Spleen (tissue), 13 donors: ENCODE data around the gene NEFH. TPM values are rescaled to one million over a fixed set of nuclear protein-coding genes. Genes with fewer than 3 reads are reported as not detected.
A peak's percentile ranks its signal among the peaks of the same experiment; 100 is the strongest.

Experiments
- DNase-seq: peaks from one replicate; pipeline ENCODE4 v3.0.0-alpha.2; 2020
- H3K27ac ChIP-seq, 8 donors: fragments of 200-600 bp; sonication (generic) in 7 of 8; 1 replicate in 4 of 8; 2 replicates in 4 of 8; pipeline versions ENCODE4 v1.5.0 to v1.8.0; 2016 to 2021; ENCODE audit warnings: inconsistent platforms in 4 of 8, mild to moderate bottlenecking in 4 of 8, moderate library complexity in 1 of 8
- H3K27me3 ChIP-seq, 7 donors: fragments of 200-600 bp; sonication (generic) in 6 of 7; replicated peaks in 1 of 7; 1 replicate in 4 of 7; 2 replicates in 3 of 7; pipeline versions ENCODE4 v1.5.0 to v1.8.0; 2016 to 2021; ENCODE audit warnings: inconsistent platforms in 3 of 7, mild to moderate bottlenecking in 1 of 7
- H3K36me3 ChIP-seq, 6 donors: fragments of 200-600 bp; sonication (generic) in 5 of 6; 1 replicate in 4 of 6; 2 replicates in 2 of 6; pipeline versions ENCODE4 v1.5.0 to v1.8.0; 2016 to 2021; ENCODE audit warnings: inconsistent platforms in 2 of 6
- H3K4me1 ChIP-seq, 6 donors: fragments of 200-600 bp; sonication (generic) in 5 of 6; 1 replicate in 3 of 6; 2 replicates in 3 of 6; pipeline versions ENCODE4 v1.5.0 to v1.8.0; 2016 to 2021; ENCODE audit warnings: inconsistent platforms in 3 of 6
- H3K4me3 ChIP-seq, 8 donors: fragments of 200-600 bp; sonication (generic) in 7 of 8; 1 replicate in 4 of 8; 2 replicates in 4 of 8; pipeline versions ENCODE4 v1.5.0 to v1.8.0; 2016 to 2021; ENCODE audit warnings: inconsistent platforms in 4 of 8, mild to moderate bottlenecking in 4 of 8, moderate library complexity in 2 of 8
- H3K9me3 ChIP-seq, 8 donors: fragments of 200-600 bp; sonication (generic) in 7 of 8; 1 replicate in 4 of 8; 2 replicates in 4 of 8; pipeline versions ENCODE4 v1.5.0 to v1.8.0; 2016 to 2021; ENCODE audit warnings: inconsistent platforms in 4 of 8
- POLR2A ChIP-seq, 3 donors: fragments of 450-650 bp; IDR thresholded peaks; one replicate each; pipeline ENCODE4 v1.5.1; 2017; ENCODE audit warnings: antibody characterized with exemption in 3 of 3, mild to moderate bottlenecking in 1 of 3
- POLR2AphosphoS5 ChIP-seq, 3 donors: sonication (generic); formaldehyde crosslinking; IDR thresholded peaks; one replicate each; pipeline ENCODE4 v1.5.1; 2017; ENCODE audit warnings: antibody characterized with exemption in 3 of 3
- WGBS, 5 donors: extraction: QIAGEN DNeasy Blood & Tissue Kit in 3 of 5; methylation state at CpG; one replicate each; pipeline versions ENCODE4 v1.1.5 to v1.1.7; 2013 to 2018; 5-methylcytosine and 5-hydroxymethylcytosine counted together
- intact Hi-C: fragments of 100-400 bp; cut with DNase I; formaldehyde crosslinking; loops from one replicate; pipeline ENCODE4 v1.15.0; 2023; ENCODE audit warnings: low total_unique reads
- long read RNA-seq, 2 donors: transcript quantifications; one replicate each; lab custom pipeline, GENCODE V29; 2026
- polyA plus RNA-seq, 3 donors: library from polyadenylated mRNA; stranded (reverse); fragments of 200-250 nt; gene quantifications; one replicate each; pipeline ENCODE4 v1.2.1, GENCODE V29; 2013
- total RNA-seq, 7 donors: library from RNA; depleted of rRNA in 3 of 7; stranded (reverse); fragments of >200 nt in 3 of 7; fragmentation: NEBNext Ultra II Directional in 4 of 7; extraction: Animal tissue kit (Norgen Biotek cat#: 25700) in 4 of 7; gene quantifications; one replicate each; pipeline versions ENCODE4 v1.1.0 to v1.2.1, GENCODE V29; 2016 to 2021
- TF ChIP-seq, protein P1 (sequence below), 11 experiments: fragments of 200-600 bp in 7 of 11; fragments of 450-650 bp in 4 of 11; sonication (generic) in 4 of 11; IDR thresholded peaks in 8 of 11; conservative IDR thresholded peaks in 3 of 11; 1 replicate in 7 of 11; 2 replicates in 4 of 11; pipeline versions ENCODE4 v1.4.0 to v1.8.0; 2016 to 2021; ENCODE audit warnings: antibody characterized with exemption in 11 of 11, inconsistent platforms in 4 of 11, mild to moderate bottlenecking in 1 of 11
- donor health status: healthy with polysubstance abuse.
- donor health status: DM: no; HTN: no; CAD: no; lungs with moderate emphysema.
- donor health status: DM: no; HTN: no; CAD: no.
- donor health status: Bipolar disorder and iron deficiency.
- donor health status: healthy.
- donor health status: DM: no; HTN: no; CAD: no.
- donor health status: DM: yes; HTN: yes; CAD: no.

The NEFH gene, protein sequence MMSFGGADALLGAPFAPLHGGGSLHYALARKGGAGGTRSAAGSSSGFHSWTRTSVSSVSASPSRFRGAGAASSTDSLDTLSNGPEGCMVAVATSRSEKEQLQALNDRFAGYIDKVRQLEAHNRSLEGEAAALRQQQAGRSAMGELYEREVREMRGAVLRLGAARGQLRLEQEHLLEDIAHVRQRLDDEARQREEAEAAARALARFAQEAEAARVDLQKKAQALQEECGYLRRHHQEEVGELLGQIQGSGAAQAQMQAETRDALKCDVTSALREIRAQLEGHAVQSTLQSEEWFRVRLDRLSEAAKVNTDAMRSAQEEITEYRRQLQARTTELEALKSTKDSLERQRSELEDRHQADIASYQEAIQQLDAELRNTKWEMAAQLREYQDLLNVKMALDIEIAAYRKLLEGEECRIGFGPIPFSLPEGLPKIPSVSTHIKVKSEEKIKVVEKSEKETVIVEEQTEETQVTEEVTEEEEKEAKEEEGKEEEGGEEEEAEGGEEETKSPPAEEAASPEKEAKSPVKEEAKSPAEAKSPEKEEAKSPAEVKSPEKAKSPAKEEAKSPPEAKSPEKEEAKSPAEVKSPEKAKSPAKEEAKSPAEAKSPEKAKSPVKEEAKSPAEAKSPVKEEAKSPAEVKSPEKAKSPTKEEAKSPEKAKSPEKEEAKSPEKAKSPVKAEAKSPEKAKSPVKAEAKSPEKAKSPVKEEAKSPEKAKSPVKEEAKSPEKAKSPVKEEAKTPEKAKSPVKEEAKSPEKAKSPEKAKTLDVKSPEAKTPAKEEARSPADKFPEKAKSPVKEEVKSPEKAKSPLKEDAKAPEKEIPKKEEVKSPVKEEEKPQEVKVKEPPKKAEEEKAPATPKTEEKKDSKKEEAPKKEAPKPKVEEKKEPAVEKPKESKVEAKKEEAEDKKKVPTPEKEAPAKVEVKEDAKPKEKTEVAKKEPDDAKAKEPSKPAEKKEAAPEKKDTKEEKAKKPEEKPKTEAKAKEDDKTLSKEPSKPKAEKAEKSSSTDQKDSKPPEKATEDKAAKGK
- total RNA-seq (1 to 10 TPM in 6 of 7 donors, under 1 TPM in 1; 0.60 to 1.7 (median 1.4) TPM), polyA plus RNA-seq (1 to 10 TPM in 1 of 3 donors, under 1 TPM in 2; 0.50 to 1.2 (median 0.70) TPM)
- long read RNA-seq, donor 1, partial matches to known transcripts: 0 of 1 reads
- long read RNA-seq, donor 1, other reads (novel, unspliced or antisense): 0 of 1 reads
- long read RNA-seq, donor 2, partial matches to known transcripts: 0 of 1 reads
- long read RNA-seq, donor 2, other reads (novel, unspliced or antisense): 0 of 1 reads

DNA sequence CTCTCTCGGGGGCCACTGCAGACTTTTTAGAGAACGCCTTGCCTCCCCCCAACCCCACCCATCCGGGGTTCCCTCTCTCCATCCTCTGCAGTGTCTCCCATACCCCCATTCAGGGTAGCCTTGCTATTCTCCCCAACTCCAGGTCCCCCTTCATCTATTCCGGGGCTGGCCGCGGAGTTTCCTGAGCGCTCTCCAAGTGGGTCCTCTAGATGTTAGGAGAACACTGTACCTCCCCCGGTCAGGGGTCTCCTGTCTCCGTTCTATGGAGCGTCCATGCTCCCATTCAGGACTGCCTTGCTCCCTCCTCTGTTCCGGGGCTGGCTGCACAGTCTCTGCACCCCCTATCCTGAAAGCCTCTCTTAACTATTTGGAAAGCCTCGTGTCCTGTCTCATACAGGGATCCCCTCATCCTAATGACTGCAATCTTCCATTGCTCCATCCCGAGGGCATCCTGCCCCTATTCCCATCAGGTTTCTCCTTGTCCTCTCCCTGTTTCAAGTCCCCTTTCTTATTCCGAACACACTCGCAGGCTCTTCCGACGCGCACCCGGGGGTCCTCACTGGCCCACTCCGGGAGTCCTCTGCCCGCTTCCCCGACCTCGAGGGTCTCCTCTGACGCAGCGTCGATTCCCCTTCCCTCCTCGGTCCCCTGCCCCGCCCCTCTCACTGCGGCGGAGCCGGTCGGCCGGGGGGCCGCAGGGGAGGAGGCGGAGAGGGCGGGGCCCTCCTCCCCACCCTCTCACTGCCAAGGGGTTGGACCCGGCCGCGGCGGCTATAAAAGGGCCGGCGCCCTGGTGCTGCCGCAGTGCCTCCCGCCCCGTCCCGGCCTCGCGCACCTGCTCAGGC lies at the start of gene NEFH:
Gene NEFH (plus strand): TSS at position 802 of the 845 bp plus-strand sequence. CDS start 45 bp downstream, outside the sequence.
- H3K27me3 ChIP-seq: peaks cover 0 to 62% (median 40%) of the 10 kb centered on the region in 7 donors
- TF ChIP-seq, protein P1, sequence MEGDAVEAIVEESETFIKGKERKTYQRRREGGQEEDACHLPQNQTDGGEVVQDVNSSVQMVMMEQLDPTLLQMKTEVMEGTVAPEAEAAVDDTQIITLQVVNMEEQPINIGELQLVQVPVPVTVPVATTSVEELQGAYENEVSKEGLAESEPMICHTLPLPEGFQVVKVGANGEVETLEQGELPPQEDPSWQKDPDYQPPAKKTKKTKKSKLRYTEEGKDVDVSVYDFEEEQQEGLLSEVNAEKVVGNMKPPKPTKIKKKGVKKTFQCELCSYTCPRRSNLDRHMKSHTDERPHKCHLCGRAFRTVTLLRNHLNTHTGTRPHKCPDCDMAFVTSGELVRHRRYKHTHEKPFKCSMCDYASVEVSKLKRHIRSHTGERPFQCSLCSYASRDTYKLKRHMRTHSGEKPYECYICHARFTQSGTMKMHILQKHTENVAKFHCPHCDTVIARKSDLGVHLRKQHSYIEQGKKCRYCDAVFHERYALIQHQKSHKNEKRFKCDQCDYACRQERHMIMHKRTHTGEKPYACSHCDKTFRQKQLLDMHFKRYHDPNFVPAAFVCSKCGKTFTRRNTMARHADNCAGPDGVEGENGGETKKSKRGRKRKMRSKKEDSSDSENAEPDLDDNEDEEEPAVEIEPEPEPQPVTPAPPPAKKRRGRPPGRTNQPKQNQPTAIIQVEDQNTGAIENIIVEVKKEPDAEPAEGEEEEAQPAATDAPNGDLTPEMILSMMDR (IDR thresholded peaks at IDR 0.05 in 8 of 11, conservative IDR thresholded peaks at IDR 0.05 in 3 of 11): no peak
- TF ChIP-seq POLR2A (IDR thresholded peaks at IDR 0.05) (no peak), POLR2AphosphoS5 (IDR thresholded peaks at IDR 0.05) (no peak)
- H3K9me3 ChIP-seq: peaks cover 0 to 9% (median 0%) of the 10 kb centered on the region in 8 donors
- WGBS, 5 donors: 10 to 16% (median 12%) methylated on average over 28 to 48 of the region's 48 CpGs
- intact Hi-C loops: no loop called here
- no peak for DNase-seq
- peaks cover 2 to 59% (median 45%) of the 10 kb centered on the region in 6 donors for H3K4me1 ChIP-seq
- no peaks in the 10 kb centered on the region for H3K36me3 ChIP-seq
- H3K4me3 ChIP-seq: peak within 1 kb of the TSS in 7 of 8 donors; percentile 6 to 60 (median 33)
- H3K27ac ChIP-seq: no peak within 1 kb of the TSS

DNA sequence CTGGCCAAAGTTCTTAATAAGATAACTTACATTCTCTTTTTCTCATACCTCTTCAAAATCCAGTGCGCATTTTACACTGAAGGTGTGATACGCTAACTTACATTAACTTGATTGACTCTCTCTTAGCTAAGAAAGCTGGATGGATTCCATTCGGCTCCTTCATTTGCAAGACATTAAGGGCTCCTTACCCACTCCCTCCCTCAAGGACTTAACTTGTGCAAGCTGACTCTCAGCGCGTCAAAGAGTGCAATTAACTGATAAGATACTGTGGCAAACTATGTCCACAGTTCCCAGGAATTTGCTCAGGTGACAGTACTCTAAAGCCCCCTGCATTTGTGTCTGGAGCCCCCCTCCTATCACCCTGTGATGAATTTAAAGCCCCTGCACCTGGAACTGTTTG lies 48.0 kb upstream of the NEFH start:
- no peak for DNase-seq
- Histone ChIP-seq H3K9me3 (no peaks in the 10 kb centered on the region), H3K36me3 (no peaks in the 10 kb centered on the region), H3K4me3 (no peak overlapping the region), H3K4me1 (no peaks in the 10 kb centered on the region), H3K27me3 (peaks cover 0 to 8% (median 0%) of the 10 kb centered on the region in 7 donors), H3K27ac (no peak overlapping the region)
- intact Hi-C loops: no loop called here
- TF ChIP-seq POLR2AphosphoS5 (IDR thresholded peaks at IDR 0.05) (no peak), POLR2A (IDR thresholded peaks at IDR 0.05) (no peak)
- TF ChIP-seq, protein P1 (IDR thresholded peaks at IDR 0.05 in 8 of 11, conservative IDR thresholded peaks at IDR 0.05 in 3 of 11): no peak
- WGBS, 5 donors: 68 to 85% (median 78%) methylated on average over 5 of the region's 5 CpGs

DNA sequence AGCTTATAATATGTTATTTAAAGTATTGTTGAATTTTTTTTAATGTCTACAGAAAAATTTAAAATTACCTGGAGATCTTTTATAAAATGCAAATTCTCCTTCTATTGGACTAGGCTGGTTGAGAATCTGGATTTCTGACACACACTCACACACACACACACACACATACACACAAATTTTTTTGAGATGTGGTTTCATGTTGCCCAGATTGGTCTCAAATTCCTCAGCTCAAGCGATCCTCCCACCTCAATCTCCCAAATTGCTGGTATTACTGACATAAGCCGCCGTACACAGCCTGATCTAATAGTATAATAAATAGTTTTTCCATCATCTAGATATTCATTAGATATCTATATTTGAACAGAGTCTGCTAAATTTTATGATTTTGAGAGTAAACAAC lies 46.2 kb upstream of the NEFH start:
- WGBS, 5 donors: 89 to 95% (median 90%) methylated on average over 3 of the region's 3 CpGs
- Histone ChIP-seq H3K27me3 (peaks cover 0 to 8% (median 0%) of the 10 kb centered on the region in 7 donors), H3K27ac (no peak overlapping the region), H3K4me1 (no peaks in the 10 kb centered on the region), H3K9me3 (no peaks in the 10 kb centered on the region), H3K36me3 (no peaks in the 10 kb centered on the region), H3K4me3 (no peak overlapping the region)
- DNase-seq: no peak
- TF ChIP-seq, protein P1 (IDR thresholded peaks at IDR 0.05 in 8 of 11, conservative IDR thresholded peaks at IDR 0.05 in 3 of 11): no peak
- TF ChIP-seq POLR2AphosphoS5 (IDR thresholded peaks at IDR 0.05) (no peak), POLR2A (IDR thresholded peaks at IDR 0.05) (no peak)
- intact Hi-C loops: no loop called here
